Stimulated activated memory B cell treated with anti-CD40 and anti-IgM and Interleukin-4, amounts not matched to agents 10 μg/mL and 1 μg/mL and 100 μg/mL, for 72 hours (primary cell): ENCODE results near the gene KMT5C.
A peak's percentile ranks its signal among the peaks of the same experiment; 100 is the strongest.

ENCODE experiments used
- ATAC-seq: fragments of 150-1000 bp; cut with Tn5 transposase; 2 replicates; pipeline ENCODE4 v1.10.0; 2021
- H3K27ac Mint-ChIP-seq: one replicate; pipeline ENCODE4 v1.8.0; 2022; ENCODE audit warnings: mild to moderate bottlenecking, mixed read lengths
- H3K27me3 Mint-ChIP-seq: one replicate; pipeline ENCODE4 v1.8.0; 2022; ENCODE audit warnings: mixed read lengths
- H3K36me3 Mint-ChIP-seq: one replicate; pipeline ENCODE4 v1.8.0; 2022; ENCODE audit warnings: mixed read lengths
- H3K4me1 Mint-ChIP-seq: one replicate; pipeline ENCODE4 v1.8.0; 2022; ENCODE audit warnings: mixed read lengths
- H3K4me3 Mint-ChIP-seq: one replicate; pipeline ENCODE4 v1.8.0; 2022; ENCODE audit warnings: mild to moderate bottlenecking, moderate library complexity, mixed read lengths
- H3K9me3 Mint-ChIP-seq: one replicate; pipeline ENCODE4 v1.8.0; 2022; ENCODE audit warnings: mixed read lengths

Gene KMT5C

GRCh38 chr19:55336101-55336500 lies 3.6 kb upstream of the KMT5C start:
- Mint-ChIP-seq H3K4me1 (peaks cover 20% of the 10 kb centered on the region), H3K27ac (no peak overlapping the region), H3K4me3 (no peak overlapping the region), H3K27me3 (peaks cover 66% of the 10 kb centered on the region), H3K9me3 (no peaks in the 10 kb centered on the region), H3K36me3 (no peaks in the 10 kb centered on the region)
- no peak for ATAC-seq

- peaks cover 24% of the 10 kb centered on the region for H3K36me3 Mint-ChIP-seq
- peaks cover 42% of the 10 kb centered on the region for H3K27me3 Mint-ChIP-seq
- H3K4me3 Mint-ChIP-seq, result peak overlapping the region; percentile 90
- peaks cover 28% of the 10 kb centered on the region for H3K4me1 Mint-ChIP-seq
- H3K9me3 Mint-ChIP-seq, result no peaks in the 10 kb centered on the region
- ATAC-seq, result no peak
- H3K27ac Mint-ChIP-seq, result peak overlapping the region; percentile 73
Observed at GRCh38 chr19:55339889-55340783, 460 bp downstream of the KMT5C start.

GRCh38 chr19:55340784-55341147 lies 1.1 kb downstream of the KMT5C start:
- peaks cover 36% of the 10 kb centered on the region for H3K27me3 Mint-ChIP-seq
- peaks cover 33% of the 10 kb centered on the region for H3K4me1 Mint-ChIP-seq
- no peaks in the 10 kb centered on the region for H3K9me3 Mint-ChIP-seq
- peak overlapping the region; percentile 88 for H3K4me3 Mint-ChIP-seq
- peak overlapping the region; percentile 73 for H3K27ac Mint-ChIP-seq
- ATAC-seq, result no peak
- H3K36me3 Mint-ChIP-seq, result peaks cover 30% of the 10 kb centered on the region

- peak overlapping the region; percentile 73 for H3K27ac Mint-ChIP-seq
- H3K4me1 Mint-ChIP-seq, result peaks cover 33% of the 10 kb centered on the region
- no peak for ATAC-seq
- no peaks in the 10 kb centered on the region for H3K9me3 Mint-ChIP-seq
- H3K4me3 Mint-ChIP-seq, result peak overlapping the region; percentile 88
- H3K27me3 Mint-ChIP-seq, result peaks cover 31% of the 10 kb centered on the region
- peaks cover 30% of the 10 kb centered on the region for H3K36me3 Mint-ChIP-seq
Observed at GRCh38 chr19:55341171-55341588, 1.5 kb downstream of the KMT5C start.

GRCh38 chr19:55341595-55342531 lies 2.2 kb downstream of the KMT5C start:
- Mint-ChIP-seq H3K36me3 (peaks cover 30% of the 10 kb centered on the region), H3K4me3 (no peak overlapping the region), H3K9me3 (no peaks in the 10 kb centered on the region), H3K27ac (no peak overlapping the region), H3K27me3 (peaks cover 25% of the 10 kb centered on the region), H3K4me1 (peaks cover 33% of the 10 kb centered on the region)
- ATAC-seq, result no peak

- Mint-ChIP-seq H3K27ac (no peak overlapping the region), H3K27me3 (peaks cover 11% of the 10 kb centered on the region), H3K36me3 (peaks cover 30% of the 10 kb centered on the region), H3K9me3 (no peaks in the 10 kb centered on the region), H3K4me3 (no peak overlapping the region), H3K4me1 (peaks cover 25% of the 10 kb centered on the region)
- no peak for ATAC-seq
Observed at GRCh38 chr19:55344444-55344843, 4.8 kb downstream of the KMT5C start.

- H3K4me1 Mint-ChIP-seq, result peaks cover 21% of the 10 kb centered on the region
- H3K4me3 Mint-ChIP-seq, result no peak overlapping the region
- peaks cover 30% of the 10 kb centered on the region for H3K36me3 Mint-ChIP-seq
- no peaks in the 10 kb centered on the region for H3K9me3 Mint-ChIP-seq
- H3K27me3 Mint-ChIP-seq, result peaks cover 13% of the 10 kb centered on the region
- no peak for ATAC-seq
- H3K27ac Mint-ChIP-seq, result no peak overlapping the region
Observed at GRCh38 chr19:55345101-55345817, 5.6 kb downstream of the KMT5C start.

GRCh38 chr19:55345818-55346724 lies 6.4 kb downstream of the KMT5C start:
- peaks cover 13% of the 10 kb centered on the region for H3K27me3 Mint-ChIP-seq
- no peak for ATAC-seq
- no peaks in the 10 kb centered on the region for H3K9me3 Mint-ChIP-seq
- H3K36me3 Mint-ChIP-seq, result peaks cover 30% of the 10 kb centered on the region
- peaks cover 14% of the 10 kb centered on the region for H3K4me1 Mint-ChIP-seq
- no peak overlapping the region for H3K27ac Mint-ChIP-seq
- no peak overlapping the region for H3K4me3 Mint-ChIP-seq

GRCh38 chr19:55346725-55347441 lies 7.2 kb downstream of the KMT5C start:
- peaks cover 30% of the 10 kb centered on the region for H3K36me3 Mint-ChIP-seq
- peaks cover 14% of the 10 kb centered on the region for H3K4me1 Mint-ChIP-seq
- no peak overlapping the region for H3K27ac Mint-ChIP-seq
- ATAC-seq, result peak; percentile 28
- no peak overlapping the region for H3K4me3 Mint-ChIP-seq
- H3K9me3 Mint-ChIP-seq, result no peaks in the 10 kb centered on the region
- H3K27me3 Mint-ChIP-seq, result peaks cover 18% of the 10 kb centered on the region

DNA sequence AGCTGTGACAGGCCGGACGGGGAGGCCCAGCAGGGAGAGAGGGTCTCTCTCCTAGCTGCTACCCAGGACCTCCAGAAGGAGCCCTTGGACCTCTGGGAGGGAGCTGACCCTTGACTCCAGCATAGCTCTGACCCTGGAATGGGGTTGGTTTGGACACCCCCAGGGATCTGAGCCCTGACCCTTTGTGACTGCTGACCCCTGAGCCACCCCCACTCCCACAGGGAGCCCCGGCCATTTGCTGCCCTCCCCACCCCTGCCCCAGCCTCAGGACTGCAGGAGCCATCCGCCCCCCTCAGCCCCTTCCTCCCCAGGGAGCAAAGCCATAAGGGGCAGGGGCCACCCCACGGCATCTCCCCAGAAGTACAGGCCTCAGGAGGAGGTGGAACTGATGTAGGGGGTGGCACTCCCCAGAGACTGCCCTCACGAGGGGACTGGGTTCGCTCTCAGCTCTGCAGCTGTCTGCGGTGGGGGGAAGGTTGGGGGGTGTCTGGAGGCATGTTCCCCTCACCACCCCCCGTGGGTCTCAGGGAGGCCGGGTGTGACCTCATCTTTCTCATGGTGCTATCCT lies 7.8 kb downstream of the KMT5C start:
- Mint-ChIP-seq H3K27ac (no peak overlapping the region), H3K4me1 (peaks cover 17% of the 10 kb centered on the region)

DNA sequence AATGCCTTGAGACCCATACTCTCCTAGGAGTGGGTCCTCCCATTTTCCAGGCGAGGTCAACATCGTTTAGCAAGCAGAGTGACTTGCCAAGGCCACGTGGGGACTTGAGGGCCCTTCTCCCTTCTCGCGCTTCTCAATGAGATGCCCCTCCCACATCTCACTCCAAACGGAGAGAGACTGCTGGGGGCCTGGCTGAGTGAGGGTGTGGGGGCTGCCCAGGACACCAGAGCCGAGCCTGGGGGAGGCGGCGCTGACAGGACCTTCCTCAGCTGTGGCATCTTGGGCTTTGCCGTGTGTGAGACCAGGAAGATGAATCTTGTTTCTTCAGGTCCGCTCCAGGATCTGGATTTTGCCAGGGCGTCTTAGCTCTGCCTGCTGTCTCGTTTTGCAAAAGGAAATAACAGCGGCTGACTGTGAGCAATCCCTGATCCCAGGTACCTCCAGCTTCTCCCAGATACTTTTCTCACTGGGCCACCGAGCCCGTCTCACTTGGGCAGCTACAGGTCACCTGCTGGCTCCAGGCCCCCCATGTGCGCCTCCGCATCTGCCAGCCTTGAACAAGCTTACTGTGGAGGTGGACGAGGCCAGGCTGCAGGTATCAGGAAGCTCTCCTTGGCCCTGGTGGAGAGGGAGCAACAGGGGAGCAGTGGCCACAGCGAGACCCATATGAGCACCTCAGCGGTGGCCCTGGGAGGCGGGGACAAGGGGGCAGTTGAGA lies 8.8 kb downstream of the KMT5C start:
- H3K27ac Mint-ChIP-seq, result no peak overlapping the region
- peaks cover 34% of the 10 kb centered on the region for H3K27me3 Mint-ChIP-seq
- no peaks in the 10 kb centered on the region for H3K9me3 Mint-ChIP-seq
- no peak overlapping the region for H3K4me3 Mint-ChIP-seq
- ATAC-seq, result no peak
- peaks cover 27% of the 10 kb centered on the region for H3K4me1 Mint-ChIP-seq
- peaks cover 17% of the 10 kb centered on the region for H3K36me3 Mint-ChIP-seq

More for the DNA sequence above, 7.8 kb downstream of the KMT5C start:
- Mint-ChIP-seq H3K4me3 (no peak overlapping the region), H3K27me3 (peaks cover 24% of the 10 kb centered on the region), H3K36me3 (peaks cover 27% of the 10 kb centered on the region), H3K9me3 (no peaks in the 10 kb centered on the region)
- no peak for ATAC-seq

DNA sequence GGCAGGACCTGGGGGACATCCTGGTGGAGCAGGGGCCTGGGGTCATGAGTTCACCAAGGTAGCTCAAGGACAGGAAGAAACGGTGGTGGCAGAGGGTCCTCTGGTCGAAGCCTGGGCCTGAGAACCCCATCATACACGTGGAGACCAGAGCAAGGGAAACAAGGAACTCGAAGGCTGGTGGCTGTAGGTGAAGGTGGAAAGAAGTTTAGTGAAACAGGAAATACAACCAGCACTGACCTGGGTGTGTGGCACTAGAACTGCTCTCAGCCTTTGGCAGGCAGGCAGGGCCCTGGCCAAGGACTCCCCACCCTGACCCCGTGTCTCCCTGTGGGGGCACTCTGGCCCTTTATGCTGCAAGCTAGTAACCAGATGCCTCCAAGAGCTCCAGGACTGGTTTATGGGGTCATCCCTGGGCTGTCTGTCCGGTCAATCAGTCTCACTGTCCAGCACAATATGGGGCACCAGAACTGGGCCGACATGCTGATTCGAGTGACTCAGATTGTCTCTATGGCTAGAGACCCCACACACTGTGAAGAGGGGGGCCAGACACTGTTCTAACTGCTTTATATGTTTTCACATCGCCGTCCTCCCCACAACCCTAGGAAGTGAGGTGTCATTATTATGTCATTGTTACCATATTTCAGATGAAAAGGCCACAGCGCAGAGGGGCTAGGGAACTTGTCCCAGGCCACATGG lies 11.1 kb downstream of the KMT5C start:
- H3K4me1 Mint-ChIP-seq, result peaks cover 26% of the 10 kb centered on the region
- H3K27ac Mint-ChIP-seq, result no peak overlapping the region
- H3K9me3 Mint-ChIP-seq, result no peaks in the 10 kb centered on the region
- ATAC-seq, result no peak
- no peak overlapping the region for H3K4me3 Mint-ChIP-seq
- no peaks in the 10 kb centered on the region for H3K36me3 Mint-ChIP-seq
- peaks cover 47% of the 10 kb centered on the region for H3K27me3 Mint-ChIP-seq
